K562 (cell line): Measurements from ENCODE around the gene AMH. TPM values are rescaled to one million over a fixed set of nuclear protein-coding genes. Genes with fewer than 3 reads are reported as not detected.

Experiments used
- ATAC-seq: fragments of 200-7000 bp; cut with Tn5 transposase; 3 replicates; pipeline ENCODE4 v1.9.1; 2020; ENCODE audit warnings: moderate library complexity
- BruUV-seq: library from RNA; stranded (reverse); fragments of 400-500 nt; replicated peaks from 2 replicates; lab custom pipeline; 2021; lab: Mats Ljungman, UMichigan
- CTCF ChIA-PET: fragments of 300-600 bp; formaldehyde crosslinking; extraction: SDS; loops from one replicate; lab custom pipeline; 2021; ENCODE audit warnings: low intra/inter-chr PET ratio; lab: Yijun Ruan, JAX
- POLR2A ChIA-PET: fragments of 300-600, 350-650 bp; sonication (Branson Sonifier 250); formaldehyde crosslinking; extraction: SDS; loops from one replicate; lab custom pipeline; 2021; ENCODE audit warnings: antibody characterized with exemption, inconsistent platforms; lab: Yijun Ruan, JAX
- DNase-seq, 4 experiments: peaks; one replicate each; pipeline versions ENCODE4 v3.0.0 to v3.0.0-alpha.2; 2011 to 2018; ENCODE audit warnings: low spot score in 3 of 4, mixed read lengths in 3 of 4; ENCODE audit errors: extremely low read depth in 1 of 4
- FAIRE-seq: peaks from 2 replicates; lab custom pipeline; 2011; peaks lifted over from hg19 to GRCh38; lab: Jason Lieb, UNC
- H2AFZ ChIP-seq: 2 replicates; pipeline ENCODE4 v1.6.0; 2011; ENCODE audit warnings: low read depth, low read length, control low read depth, inconsistent platforms
- H3K27ac ChIP-seq: fragments of 200-600 bp; 3 replicates; pipeline ENCODE4 v1.8.0; 2011; ENCODE audit warnings: low read depth, mild to moderate bottlenecking, control low read depth, inconsistent platforms, low read length, moderate library complexity, mixed read lengths; ENCODE audit errors: extremely low read depth
- H3K27me3 ChIP-seq, 2 experiments: fragments of 300-600 bp in 1 of 2; 2 replicates in 1 of 2; 3 replicates in 1 of 2; pipeline versions ENCODE4 v1.6.0 to v1.8.0; 2011; ENCODE audit warnings: inconsistent platforms in 2 of 2, low read length in 2 of 2, mild to moderate bottlenecking in 1 of 2, mixed read lengths in 1 of 2, moderate library complexity in 1 of 2; ENCODE audit not compliant: control insufficient read depth in 2 of 2, insufficient read depth in 2 of 2
- H3K36me3 ChIP-seq: fragments of 300-600 bp; 3 replicates; pipeline ENCODE4 v1.8.0; 2011; ENCODE audit warnings: mild to moderate bottlenecking, low read length, inconsistent platforms; ENCODE audit not compliant: control insufficient read depth, insufficient read depth
- H3K4me1 ChIP-seq, 2 experiments: fragments of 200-600 bp in 1 of 2; replicated peaks in 1 of 2; 2 replicates in 1 of 2; 3 replicates in 1 of 2; pipeline versions ENCODE4 v1.5.1 to v1.8.0; 2011; ENCODE audit warnings: inconsistent platforms in 2 of 2, low read length in 2 of 2, mild to moderate bottlenecking in 1 of 2, mixed read lengths in 1 of 2, moderate library complexity in 1 of 2; ENCODE audit not compliant: control insufficient read depth in 2 of 2, insufficient read depth in 2 of 2
- H3K4me2 ChIP-seq: 2 replicates; pipeline ENCODE4 v1.6.1; 2011; ENCODE audit warnings: low read length, control low read depth, inconsistent platforms, mixed read lengths; ENCODE audit not compliant: insufficient read depth
- H3K4me3 ChIP-seq: fragments of 200-600 bp; sonication (generic), shearing (Covaris generic); 2 replicates; pipeline ENCODE4 v1.5.1; 2016; ENCODE audit warnings: control low read depth, inconsistent platforms
- H3K79me2 ChIP-seq: fragments of 200-600 bp; 3 replicates; pipeline ENCODE4 v1.8.0; 2011; ENCODE audit warnings: low read length, inconsistent platforms; ENCODE audit not compliant: control insufficient read depth, insufficient read depth
- H3K9ac ChIP-seq, 2 experiments: 2 replicates each; pipeline versions ENCODE4 v1.6.0 to v1.6.1; 2011; ENCODE audit warnings: low read depth in 2 of 2, low read length in 2 of 2, control low read depth in 1 of 2, inconsistent platforms in 1 of 2, mild to moderate bottlenecking in 1 of 2, mixed read lengths in 1 of 2; ENCODE audit not compliant: insufficient read depth in 1 of 2
- H3K9me1 ChIP-seq: one replicate; pipeline ENCODE4 v1.6.0; 2011; ENCODE audit warnings: inconsistent platforms, mild to moderate bottlenecking, low read length, moderate library complexity; ENCODE audit not compliant: control insufficient read depth, insufficient read depth
- H3K9me3 ChIP-seq: replicated peaks from 2 replicates; pipeline ENCODE4 v1.5.1; 2011; ENCODE audit warnings: low read depth, low read length, inconsistent platforms; ENCODE audit not compliant: control insufficient read depth, insufficient read depth
- H4K20me1 ChIP-seq: replicated peaks from 2 replicates; pipeline ENCODE4 v1.6.1; 2011; ENCODE audit warnings: low read length, inconsistent platforms, mixed read lengths; ENCODE audit not compliant: control insufficient read depth, insufficient read depth
- CXXC5 ChIP-seq: fragments of 250-450 bp; sonication (Bioruptor Pico); IDR thresholded peaks from 2 replicates; pipeline ENCODE4 v1.8.0; 2022; ENCODE audit warnings: inconsistent platforms, mild to moderate bottlenecking, moderate library complexity
- DIDO1 ChIP-seq: fragments of 450-650 bp; IDR thresholded peaks from 2 replicates; pipeline ENCODE4 v1.6.1; 2016; ENCODE audit warnings: low read depth, missing biosample characterization, missing genetic modification characterization
- IRF2 ChIP-seq: sonication (generic); formaldehyde crosslinking; IDR thresholded peaks from 2 replicates; pipeline ENCODE4 v1.8.1; 2022; ENCODE audit warnings: mild to moderate bottlenecking, missing genetic modification reagents
- PHB2 ChIP-seq: fragments of 450-650 bp; IDR thresholded peaks from 2 replicates; pipeline ENCODE4 v1.6.1; 2017; ENCODE audit warnings: low read depth
- POLR2A ChIP-seq: fragments of 450-650 bp; conservative IDR thresholded peaks from 2 replicates; pipeline ENCODE4 v1.6.1; 2016
- SIN3A ChIP-seq, 2 experiments: fragments of 150-350 bp in 1 of 2; IDR thresholded peaks; 2 replicates each; pipeline ENCODE4 v1.6.1; 2011 to 2016; ENCODE audit warnings: borderline replicate concordance in 2 of 2, low read depth in 2 of 2, low read length in 2 of 2, mild to moderate bottlenecking in 2 of 2, moderate library complexity in 2 of 2; ENCODE audit not compliant: control insufficient read depth in 1 of 2
- SRSF3 ChIP-seq: fragments of 200-400 bp; formaldehyde crosslinking; IDR thresholded peaks from 2 replicates; pipeline ENCODE4 v1.6.1; 2016; ENCODE audit warnings: mild to moderate bottlenecking, low read length, moderate library complexity; ENCODE audit not compliant: insufficient read depth
- TRIM24 ChIP-seq, 2 experiments: fragments of 450-650 bp; IDR thresholded peaks; 2 replicates each; pipeline ENCODE4 v1.6.1; 2016
- XRCC5 ChIP-seq: fragments of 200-400 bp; formaldehyde crosslinking; IDR thresholded peaks from 2 replicates; pipeline ENCODE4 v1.6.1; 2017; ENCODE audit warnings: low read depth, mild to moderate bottlenecking, low read length
- ZNF134 ChIP-seq: fragments of 250-450 bp; sonication (Bioruptor Pico); conservative IDR thresholded peaks from 2 replicates; pipeline ENCODE4 v1.4.0; 2020
- ZNF785 ChIP-seq: fragments of 250-450 bp; sonication (Bioruptor Pico); IDR thresholded peaks from 2 replicates; pipeline ENCODE4 v1.4.0; 2020; ENCODE audit warnings: mild to moderate bottlenecking
- WGBS: fragments of 100-300 bp; shearing (Covaris generic); methylation state at CpG from one replicate; pipeline ENCODE4 v1.1.6; 2016; ENCODE audit warnings: low coverage, mixed read lengths; ENCODE audit not compliant: insufficient coverage; ENCODE audit errors: missing lambda C conversion rate; 5-methylcytosine and 5-hydroxymethylcytosine counted together
- in situ Hi-C: fragments of 300-500 bp; cut with MboI; formaldehyde crosslinking; loops from 4 replicates; pipeline ENCODE4 v1.15.0; 2018; ENCODE audit warnings: inconsistent platforms, mixed read lengths
- intact Hi-C: fragments of 100-400 bp; cut with micrococcal nuclease; formaldehyde crosslinking; loops from 2 replicates; pipeline ENCODE4 v1.14.2; 2022
- polyA plus RNA-seq, 8 experiments: library from polyadenylated mRNA; depleted of rRNA in 4 of 8; stranded (reverse) in 5 of 8; unstranded in 3 of 8; fragments of >200 nt; fragmentation: Nextera tagmentation in 2 of 8; fragmentation: Illumina TruSeq in 1 of 8; extraction: Ambion mirVana in 2 of 8; extraction: Trizol in 1 of 8; gene quantifications; 2 replicates each; pipeline versions ENCODE4 v1.2.1 to v1.2.3, GENCODE V29; 2011 to 2014; ENCODE audit warnings: inconsistent platforms in 1 of 8, missing spikeins in 1 of 8
- total RNA-seq, 7 experiments: library from RNA; depleted of rRNA in 6 of 7; stranded (reverse); fragments of >200 nt in 6 of 7; fragmentation: Illumina TruSeq in 2 of 7; extraction: Trizol in 2 of 7; gene quantifications; 2 replicates each; pipeline versions ENCODE4 v1.2.1 to v1.2.3, GENCODE V29; 2011 to 2021; ENCODE audit warnings: low replicate concordance in 1 of 7
- TF ChIP-seq, protein P1 (sequence below), 2 experiments: fragments of 450-650 bp; conservative IDR thresholded peaks; 2 replicates each; pipeline ENCODE4 v1.6.1; 2017; ENCODE audit warnings: mild to moderate bottlenecking in 2 of 2, moderate library complexity in 2 of 2
- TF ChIP-seq, protein P2 (sequence below): fragments of 250-450 bp; sonication (Bioruptor Pico); IDR thresholded peaks from 2 replicates; pipeline ENCODE4 v1.4.0; 2020; ENCODE audit warnings: borderline replicate concordance
- TF ChIP-seq, protein P3 (sequence below): fragments of 250-450 bp; sonication (Bioruptor Pico); IDR thresholded peaks from 2 replicates; pipeline ENCODE4 v1.6.1; 2021; ENCODE audit warnings: mild to moderate bottlenecking

AMH gene
- total and polyA plus RNA-seq, 9 of the 15 experiments (the other 6 are each of a cell fraction or from before 2014, with no cell fraction given): 0.29 to 27.4 (median 2.6) TPM; not detected in 2

DNA sequence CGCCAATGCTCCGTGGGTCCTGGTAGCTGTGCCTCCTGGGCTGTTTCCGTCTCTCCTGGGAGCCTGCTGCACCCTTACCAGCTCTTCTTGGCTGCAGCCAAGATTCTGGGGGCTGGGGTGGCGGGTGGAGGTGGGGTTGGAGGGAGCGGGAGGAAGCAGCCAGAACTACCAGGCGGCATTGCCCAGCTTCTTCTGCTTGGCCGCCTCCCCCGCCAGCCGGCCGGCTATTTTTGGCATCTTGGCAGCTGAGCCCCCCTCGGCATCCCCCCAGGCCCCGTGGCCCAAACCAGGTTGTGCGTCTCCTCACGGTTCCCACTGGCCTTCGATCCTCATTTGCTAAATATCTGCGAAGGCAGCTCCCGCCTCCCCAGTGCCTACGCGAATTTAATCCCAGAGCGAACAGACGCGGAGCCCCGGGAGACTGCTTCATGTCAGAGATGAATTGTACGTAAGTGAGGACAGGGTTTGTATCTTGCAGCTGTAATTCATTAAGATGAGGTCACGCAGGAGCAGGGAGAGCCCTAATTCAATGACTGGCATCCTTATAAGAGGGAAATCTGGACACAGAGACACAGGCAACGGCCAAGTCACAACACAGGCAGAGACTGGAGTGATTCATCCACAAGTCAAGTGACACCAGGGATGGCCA, 45.7 kb downstream of the AMH start:
- H4K20me1 ChIP-seq: no peaks in the 10 kb centered on the region
- no peaks in the 10 kb centered on the region for H3K9me3 ChIP-seq
- in situ Hi-C loops (no loop called here), intact Hi-C loops (no loop called here)
- H3K4me2 ChIP-seq: no peak overlapping the region
- H2AFZ ChIP-seq: no peak overlapping the region
- peaks cover 6 to 42% of the 10 kb centered on the region in 2 experiments for H3K4me1 ChIP-seq
- H3K4me3 ChIP-seq: no peak overlapping the region
- no peaks in the 10 kb centered on the region for H3K36me3 ChIP-seq
- H3K79me2 ChIP-seq: no peaks in the 10 kb centered on the region
- no TSS peak for BruUV-seq
- 43% methylated on average over 13 of the region's 26 CpGs for WGBS
- no peaks in the 10 kb centered on the region for H3K9me1 ChIP-seq
- no peak overlapping the region for H3K27ac ChIP-seq
- FAIRE-seq: no peak
- no peak for DNase-seq
- 0 out of 4 replicates have a peak overlapping the region, but pooled peaks of 1 of the 2 experiments have one; percentile 4 for H3K9ac ChIP-seq
- no peak; the same call in 2 of the 3 replicates for ATAC-seq
- POLR2A ChIA-PET: interaction anchor here (0.6 to 2.0 kb wide), 8 partner anchors 11 to 1381 kb away, joined by 3 to 8 read pairs (median 4); no protein-coding TSS in a partner anchor
- no peaks in the 10 kb centered on the region for H3K27me3 ChIP-seq
- CTCF ChIA-PET: no interaction called here
- TF ChIP-seq CXXC5 (CRISPR knock-in tag): no peak
- no peak for TF ChIP-seq PHB2
- no peak for TF ChIP-seq SIN3A (IDR thresholded peaks at IDR 0.05; ENCODE audit: borderline replicate concordance in 2 of 2, control insufficient read depth in 1 of 2, low read depth in 2 of 2, low read length in 2 of 2)
- no peak for TF ChIP-seq POLR2A
- no peak for TF ChIP-seq XRCC5
- no peak for TF ChIP-seq TRIM24 (IDR thresholded peaks at IDR 0.05)
- TF ChIP-seq ZNF134 (CRISPR knock-in tag): no peak
- no peak for TF ChIP-seq SRSF3
- TF ChIP-seq, protein P1, sequence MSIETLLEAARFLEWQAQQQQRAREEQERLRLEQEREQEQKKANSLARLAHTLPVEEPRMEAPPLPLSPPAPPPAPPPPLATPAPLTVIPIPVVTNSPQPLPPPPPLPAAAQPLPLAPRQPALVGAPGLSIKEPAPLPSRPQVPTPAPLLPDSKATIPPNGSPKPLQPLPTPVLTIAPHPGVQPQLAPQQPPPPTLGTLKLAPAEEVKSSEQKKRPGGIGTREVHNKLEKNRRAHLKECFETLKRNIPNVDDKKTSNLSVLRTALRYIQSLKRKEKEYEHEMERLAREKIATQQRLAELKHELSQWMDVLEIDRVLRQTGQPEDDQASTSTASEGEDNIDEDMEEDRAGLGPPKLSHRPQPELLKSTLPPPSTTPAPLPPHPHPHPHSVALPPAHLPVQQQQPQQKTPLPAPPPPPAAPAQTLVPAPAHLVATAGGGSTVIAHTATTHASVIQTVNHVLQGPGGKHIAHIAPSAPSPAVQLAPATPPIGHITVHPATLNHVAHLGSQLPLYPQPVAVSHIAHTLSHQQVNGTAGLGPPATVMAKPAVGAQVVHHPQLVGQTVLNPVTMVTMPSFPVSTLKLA (conservative IDR thresholded peaks at IDR 0.05): no peak
- no peak for TF ChIP-seq ZNF785 (CRISPR knock-in tag)
- TF ChIP-seq, protein P2, sequence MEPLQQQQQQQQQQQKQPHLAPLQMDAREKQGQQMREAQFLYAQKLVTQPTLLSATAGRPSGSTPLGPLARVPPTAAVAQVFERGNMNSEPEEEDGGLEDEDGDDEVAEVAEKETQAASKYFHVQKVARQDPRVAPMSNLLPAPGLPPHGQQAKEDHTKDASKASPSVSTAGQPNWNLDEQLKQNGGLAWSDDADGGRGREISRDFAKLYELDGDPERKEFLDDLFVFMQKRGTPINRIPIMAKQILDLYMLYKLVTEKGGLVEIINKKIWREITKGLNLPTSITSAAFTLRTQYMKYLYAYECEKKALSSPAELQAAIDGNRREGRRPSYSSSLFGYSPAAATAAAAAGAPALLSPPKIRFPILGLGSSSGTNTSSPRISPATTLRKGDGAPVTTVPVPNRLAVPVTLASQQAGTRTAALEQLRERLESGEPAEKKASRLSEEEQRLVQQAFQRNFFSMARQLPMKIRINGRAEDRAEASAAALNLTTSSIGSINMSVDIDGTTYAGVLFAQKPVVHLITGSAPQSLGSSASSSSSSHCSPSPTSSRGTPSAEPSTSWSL (CRISPR knock-in tag): no peak
- TF ChIP-seq IRF2 (CRISPR knock-in tag): no peak
- TF ChIP-seq DIDO1 (tag): no peak
- TF ChIP-seq, protein P3, sequence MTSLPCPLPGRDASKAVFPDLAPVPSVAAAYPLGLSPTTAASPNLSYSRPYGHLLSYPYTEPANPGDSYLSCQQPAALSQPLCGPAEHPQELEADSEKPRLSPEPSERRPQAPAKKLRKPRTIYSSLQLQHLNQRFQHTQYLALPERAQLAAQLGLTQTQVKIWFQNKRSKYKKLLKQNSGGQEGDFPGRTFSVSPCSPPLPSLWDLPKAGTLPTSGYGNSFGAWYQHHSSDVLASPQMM (CRISPR knock-in tag): no peak
